BE2C (cell line): ENCODE data around the gene QSOX2.

ENCODE experiments used
- DNase-seq: peaks from one replicate; pipeline ENCODE4 v3.0.0-alpha.2; 2020
- H3K27me3 ChIP-seq: fragments of 250-450 bp; sonication (Bioruptor Pico); 2 replicates; pipeline ENCODE4 v1.5.1; 2020; ENCODE audit warnings: mild to moderate bottlenecking
- H3K36me3 ChIP-seq: fragments of 250-450 bp; sonication (Bioruptor Pico); 2 replicates; pipeline ENCODE4 v1.5.1; 2020; ENCODE audit warnings: mild to moderate bottlenecking
- H3K4me1 ChIP-seq: fragments of 250-450 bp; sonication (Bioruptor Pico); 2 replicates; pipeline ENCODE4 v1.5.1; 2020
- H3K4me3 ChIP-seq: 2 replicates; pipeline ENCODE4 v1.5.1; 2011; ENCODE audit warnings: low read depth, low read length
- H3K9me3 ChIP-seq: fragments of 250-450 bp; sonication (Bioruptor Pico); 2 replicates; pipeline ENCODE4 v1.5.1; 2020
- CTCF ChIP-seq: IDR thresholded peaks from 2 replicates; pipeline ENCODE4 v1.5.1; 2012; ENCODE audit warnings: mild to moderate bottlenecking, low read depth, low read length

QSOX2 gene

GRCh38 chr9:136160381-136160841 is 85.2 kb downstream of the QSOX2 start:
- H3K9me3 ChIP-seq, result no peaks in the 10 kb centered on the region
- no peak overlapping the region for H3K4me3 ChIP-seq
- no peaks in the 10 kb centered on the region for H3K36me3 ChIP-seq
- DNase-seq, result peak; percentile 21
- no peaks in the 10 kb centered on the region for H3K4me1 ChIP-seq
- H3K27me3 ChIP-seq, result no peaks in the 10 kb centered on the region
- no peak for TF ChIP-seq CTCF

DNA sequence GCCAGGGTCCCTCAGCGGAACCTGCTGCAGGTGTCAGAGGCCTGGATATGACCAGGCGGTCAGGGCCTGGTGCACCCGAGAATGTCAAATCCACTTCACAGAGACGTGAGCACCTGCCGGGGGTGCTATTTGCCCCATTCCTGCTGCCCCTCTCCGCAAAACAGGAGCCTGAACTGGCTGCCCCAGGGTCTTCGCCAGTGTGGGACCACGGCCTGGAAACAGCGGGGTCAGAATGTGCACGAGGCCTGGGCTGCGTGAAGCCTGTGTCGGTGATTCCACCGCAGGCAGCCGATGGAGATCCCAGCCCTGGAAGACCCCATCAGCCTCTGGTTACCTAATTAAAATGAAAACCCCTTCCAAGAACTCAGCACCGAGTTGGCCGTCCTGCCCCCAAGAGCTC is 85.8 kb downstream of the QSOX2 start:
- Histone ChIP-seq H3K4me3 (no peak overlapping the region), H3K9me3 (no peaks in the 10 kb centered on the region; the same call in 1 of the 2 replicates), H3K36me3 (no peaks in the 10 kb centered on the region), H3K4me1 (no peaks in the 10 kb centered on the region), H3K27me3 (no peaks in the 10 kb centered on the region)
- DNase-seq, result no peak
- no peak for TF ChIP-seq CTCF

- no peak overlapping the region for H3K4me3 ChIP-seq
- no peaks in the 10 kb centered on the region for H3K4me1 ChIP-seq
- DNase-seq, result no peak
- TF ChIP-seq CTCF, result no peak
- no peaks in the 10 kb centered on the region for H3K36me3 ChIP-seq
- no peaks in the 10 kb centered on the region for H3K27me3 ChIP-seq
- H3K9me3 ChIP-seq, result no peaks in the 10 kb centered on the region; the same call in 1 of the 2 replicates
These were observed 87.9 kb downstream of the QSOX2 start for GRCh38 chr9:136157477-136158265.
